Gastrocnemius medialis (tissue), 4 donors: ENCODE results near the gene PTPRN2. TPM values are rescaled to one million over a fixed set of nuclear protein-coding genes. Genes with fewer than 3 reads are reported as not detected.

Experiments
- ATAC-seq, 2 donors: fragments of 150-250 bp; one replicate each; pipeline ENCODE4 v1.9.1; 2016
- DNase-seq, 2 donors: peaks; one replicate each; pipeline ENCODE4 v3.0.0-alpha.2; 2019
- H3K27ac ChIP-seq, 4 donors: fragments of 200-600 bp; sonication (generic); 1 replicate in 1 of 4; 2 replicates in 3 of 4; pipeline ENCODE4 v1.5.1; 2016 to 2018; ENCODE audit warnings: mild to moderate bottlenecking in 2 of 4, moderate library complexity in 1 of 4
- H3K27me3 ChIP-seq, 3 donors: fragments of 200-600 bp; sonication (generic) in 2 of 3; 1 replicate in 1 of 3; 2 replicates in 2 of 3; pipeline versions ENCODE4 v1.5.1 to v1.6.0; 2016 to 2019; ENCODE audit warnings: mild to moderate bottlenecking in 1 of 3, moderate library complexity in 1 of 3
- H3K36me3 ChIP-seq, 2 donors: fragments of 200-600 bp; sonication (generic) in 1 of 2; one replicate each; pipeline ENCODE4 v1.5.1; 2017 to 2018
- H3K4me1 ChIP-seq, 2 donors: fragments of 200-600 bp; sonication (generic) in 1 of 2; one replicate each; pipeline ENCODE4 v1.5.1; 2016 to 2017; ENCODE audit warnings: mild to moderate bottlenecking in 2 of 2
- H3K4me3 ChIP-seq, 4 donors: fragments of 200-600 bp; sonication (generic) in 3 of 4; 1 replicate in 1 of 4; 2 replicates in 3 of 4; pipeline ENCODE4 v1.5.1; 2016 to 2019; ENCODE audit warnings: mild to moderate bottlenecking in 2 of 4
- H3K9me3 ChIP-seq, 3 donors: fragments of 200-600 bp; sonication (generic) in 2 of 3; 1 replicate in 1 of 3; 2 replicates in 2 of 3; pipeline ENCODE4 v1.5.1; 2016 to 2019
- POLR2A ChIP-seq, 2 donors: fragments of 450-650 bp; IDR thresholded peaks; one replicate each; pipeline ENCODE4 v1.6.1; 2017; ENCODE audit warnings: antibody characterized with exemption in 2 of 2, mild to moderate bottlenecking in 2 of 2, moderate library complexity in 2 of 2
- in situ Hi-C, 4 donors: fragments of 200-750 bp; cut with MboI; loops; one replicate each; pipeline versions ENCODE4 v1.15.0 to v1.8.0; 2017; ENCODE audit warnings: low sequenced_read_pairs in 4 of 4
- intact Hi-C: fragments of 100-400 bp; cut with DNase I; formaldehyde crosslinking; loops from one replicate; pipeline ENCODE4 v1.15.1; 2023; ENCODE audit warnings: low total_unique reads
- total RNA-seq, 4 donors: library from RNA; depleted of rRNA; stranded (reverse); fragments of >200 nt; gene quantifications; one replicate each; pipeline versions ENCODE4 v1.1.0 to v1.2.3, GENCODE V29; 2016
- TF ChIP-seq, protein P1 (sequence below), 5 experiments: fragments of 450-650 bp in 3 of 5; fragments of 200-600 bp in 2 of 5; sonication (generic) in 2 of 5; IDR thresholded peaks in 4 of 5; conservative IDR thresholded peaks in 1 of 5; 1 replicate in 4 of 5; 2 replicates in 1 of 5; pipeline ENCODE4 v1.5.1; 2016 to 2019; ENCODE audit warnings: antibody characterized with exemption in 5 of 5, mild to moderate bottlenecking in 3 of 5, moderate library complexity in 3 of 5

PTPRN2 gene
- total RNA-seq, 4 donors from 2014 or later = 0.66 to 0.85 (median 0.81) TPM

DNA sequence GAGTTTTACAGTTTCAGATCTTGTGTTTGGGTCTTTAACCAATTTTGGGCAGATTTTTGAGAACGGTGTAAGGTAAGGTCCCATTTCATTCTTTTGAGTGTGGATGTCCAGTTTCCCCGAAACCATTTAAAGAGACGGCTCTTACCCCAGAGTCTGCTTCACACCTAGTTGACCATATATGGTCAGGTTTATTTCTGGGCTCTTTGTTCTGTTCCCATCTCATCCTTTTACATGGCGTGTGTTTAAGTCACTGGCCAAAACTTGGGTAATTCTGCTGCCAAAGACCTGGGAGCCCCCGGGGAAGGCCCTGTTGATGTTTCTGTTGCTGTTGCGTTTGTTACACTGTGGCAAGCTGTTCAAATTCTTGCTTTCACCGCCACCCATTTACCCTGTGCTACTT lies 120.1 kb downstream of the PTPRN2 start:
- H3K27me3 ChIP-seq = peaks cover 0 to 2% (median 0%) of the 10 kb centered on the region in 3 donors
- TF ChIP-seq POLR2A (IDR thresholded peaks at IDR 0.05) = no peak
- TF ChIP-seq, protein P1, sequence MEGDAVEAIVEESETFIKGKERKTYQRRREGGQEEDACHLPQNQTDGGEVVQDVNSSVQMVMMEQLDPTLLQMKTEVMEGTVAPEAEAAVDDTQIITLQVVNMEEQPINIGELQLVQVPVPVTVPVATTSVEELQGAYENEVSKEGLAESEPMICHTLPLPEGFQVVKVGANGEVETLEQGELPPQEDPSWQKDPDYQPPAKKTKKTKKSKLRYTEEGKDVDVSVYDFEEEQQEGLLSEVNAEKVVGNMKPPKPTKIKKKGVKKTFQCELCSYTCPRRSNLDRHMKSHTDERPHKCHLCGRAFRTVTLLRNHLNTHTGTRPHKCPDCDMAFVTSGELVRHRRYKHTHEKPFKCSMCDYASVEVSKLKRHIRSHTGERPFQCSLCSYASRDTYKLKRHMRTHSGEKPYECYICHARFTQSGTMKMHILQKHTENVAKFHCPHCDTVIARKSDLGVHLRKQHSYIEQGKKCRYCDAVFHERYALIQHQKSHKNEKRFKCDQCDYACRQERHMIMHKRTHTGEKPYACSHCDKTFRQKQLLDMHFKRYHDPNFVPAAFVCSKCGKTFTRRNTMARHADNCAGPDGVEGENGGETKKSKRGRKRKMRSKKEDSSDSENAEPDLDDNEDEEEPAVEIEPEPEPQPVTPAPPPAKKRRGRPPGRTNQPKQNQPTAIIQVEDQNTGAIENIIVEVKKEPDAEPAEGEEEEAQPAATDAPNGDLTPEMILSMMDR (IDR thresholded peaks at IDR 0.05 in 4 of 5, conservative IDR thresholded peaks at IDR 0.05 in 1 of 5) = no peak
- no peak overlapping the region for H3K4me3 ChIP-seq
- ATAC-seq (no peak), DNase-seq (no peak)
- intact Hi-C loops = no loop called here
- H3K36me3 ChIP-seq = no peaks in the 10 kb centered on the region
- H3K4me1 ChIP-seq = no peaks in the 10 kb centered on the region
- H3K9me3 ChIP-seq = no peaks in the 10 kb centered on the region
- H3K27ac ChIP-seq = no peak overlapping the region
- in situ Hi-C loops = no loop called here

DNA sequence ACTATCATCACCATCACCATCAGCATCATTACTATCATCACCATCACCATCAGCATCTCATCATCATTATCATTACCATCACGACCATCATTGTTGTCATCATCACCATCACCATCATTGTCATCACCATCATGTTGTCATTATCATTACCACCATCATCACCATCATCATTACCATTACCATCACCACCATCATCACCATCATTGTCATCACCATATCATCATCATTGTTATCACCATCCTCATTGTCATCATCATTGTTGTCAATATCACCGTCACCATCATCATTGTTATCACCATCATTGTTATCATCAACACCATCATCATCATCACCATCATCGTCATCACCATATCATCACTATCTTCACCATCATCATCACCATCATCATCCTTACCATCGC lies 124.3 kb downstream of the PTPRN2 start:
- in situ Hi-C loops = no loop called here
- H3K4me1 ChIP-seq = no peaks in the 10 kb centered on the region
- intact Hi-C loops = no loop called here
- H3K4me3 ChIP-seq = no peak overlapping the region
- ATAC-seq = no peak
- DNase-seq = no peak
- TF ChIP-seq, protein P1 (IDR thresholded peaks at IDR 0.05 in 4 of 5, conservative IDR thresholded peaks at IDR 0.05 in 1 of 5) = no peak
- TF ChIP-seq POLR2A (IDR thresholded peaks at IDR 0.05) = no peak
- H3K27me3 ChIP-seq = peaks cover 0 to 2% (median 0%) of the 10 kb centered on the region in 3 donors
- H3K9me3 ChIP-seq = no peaks in the 10 kb centered on the region
- no peak overlapping the region for H3K27ac ChIP-seq
- H3K36me3 ChIP-seq = no peaks in the 10 kb centered on the region

DNA sequence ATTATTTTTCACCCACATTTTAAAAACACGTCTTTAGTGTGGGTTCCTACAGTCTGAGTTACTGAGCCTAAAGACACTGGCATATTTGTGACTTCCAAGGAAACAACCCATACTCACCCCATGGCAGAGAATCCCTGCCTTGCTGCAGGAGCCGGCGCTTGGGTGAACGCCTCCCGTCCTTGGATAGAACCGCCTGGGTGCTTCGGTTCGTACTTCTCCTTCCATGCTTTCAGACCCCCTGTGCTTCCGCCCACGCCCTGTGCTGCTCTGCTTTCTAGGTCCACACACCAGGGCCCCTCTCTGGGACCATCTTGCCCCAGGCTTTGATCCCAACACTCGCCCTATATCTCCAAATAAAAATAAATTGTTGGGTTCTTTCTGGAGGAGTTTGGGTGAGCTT lies 125.8 kb downstream of the PTPRN2 start:
- H3K36me3 ChIP-seq = no peaks in the 10 kb centered on the region
- ATAC-seq (no peak), DNase-seq (no peak)
- H3K27ac ChIP-seq = no peak overlapping the region
- H3K4me1 ChIP-seq = no peaks in the 10 kb centered on the region
- in situ Hi-C loops (no loop called here), intact Hi-C loops (no loop called here)
- H3K9me3 ChIP-seq = no peaks in the 10 kb centered on the region
- TF ChIP-seq, protein P1 (IDR thresholded peaks at IDR 0.05 in 4 of 5, conservative IDR thresholded peaks at IDR 0.05 in 1 of 5) = no peak
- TF ChIP-seq POLR2A (IDR thresholded peaks at IDR 0.05) = no peak
- no peak overlapping the region for H3K4me3 ChIP-seq
- no peaks in the 10 kb centered on the region for H3K27me3 ChIP-seq

DNA sequence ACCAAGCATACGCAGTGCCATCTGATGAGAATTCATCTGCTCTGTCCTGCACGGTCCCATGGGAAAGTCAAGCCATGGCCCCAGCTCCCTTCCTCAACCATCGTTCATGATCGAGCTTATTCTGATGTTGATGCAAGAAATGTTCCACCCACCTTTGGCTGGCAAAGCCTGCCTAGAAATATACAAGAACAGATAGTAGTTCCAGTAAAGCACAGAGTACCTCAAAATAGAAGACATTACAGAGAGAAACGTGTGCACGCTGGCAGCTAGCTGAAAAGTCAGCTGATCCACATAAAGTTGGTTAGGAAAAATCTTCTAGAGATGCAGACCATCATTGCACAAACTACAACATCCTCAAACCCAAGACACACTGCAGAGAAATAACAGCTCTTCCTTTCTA lies 127.0 kb downstream of the PTPRN2 start:
- DNase-seq (no peak), ATAC-seq (no peak)
- H3K4me3 ChIP-seq = no peak overlapping the region
- no peaks in the 10 kb centered on the region for H3K9me3 ChIP-seq
- intact Hi-C loops = no loop called here
- TF ChIP-seq, protein P1 (IDR thresholded peaks at IDR 0.05 in 4 of 5, conservative IDR thresholded peaks at IDR 0.05 in 1 of 5) = no peak
- TF ChIP-seq POLR2A (IDR thresholded peaks at IDR 0.05) = no peak
- in situ Hi-C loops = no loop called here
- no peaks in the 10 kb centered on the region for H3K4me1 ChIP-seq
- no peaks in the 10 kb centered on the region for H3K27me3 ChIP-seq
- no peaks in the 10 kb centered on the region for H3K36me3 ChIP-seq
- H3K27ac ChIP-seq = no peak overlapping the region

DNA sequence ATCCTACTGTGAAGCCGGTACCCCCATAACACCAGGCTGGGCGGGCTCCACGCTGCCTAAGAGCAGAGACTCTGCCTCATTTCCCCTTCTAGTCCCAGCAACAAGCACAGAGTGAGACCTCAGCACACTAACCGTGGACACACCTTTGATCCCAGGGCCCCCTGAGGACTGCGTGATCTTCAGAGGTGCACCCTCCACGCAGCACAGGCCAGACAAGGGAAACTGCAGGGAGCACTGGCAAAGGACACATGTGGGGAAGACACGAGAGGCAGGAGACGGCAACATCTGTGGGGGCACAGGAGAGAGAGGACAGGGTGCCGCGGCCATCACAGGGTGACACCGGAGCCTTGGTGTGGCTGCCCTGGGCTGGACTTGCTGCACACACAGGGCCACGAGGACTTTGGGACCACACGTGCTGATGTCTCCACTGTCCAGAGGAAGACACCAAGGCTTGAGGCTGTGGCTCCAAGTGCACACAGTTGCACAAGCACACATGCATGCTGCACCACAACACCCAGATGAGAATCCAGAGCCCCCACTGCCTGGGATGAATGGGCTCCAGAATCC lies 128.8 kb downstream of the PTPRN2 start:
- no peak overlapping the region for H3K27ac ChIP-seq
- in situ Hi-C loops (no loop called here), intact Hi-C loops (no loop called here)
- no peak overlapping the region for H3K4me3 ChIP-seq
- DNase-seq = no peak
- TF ChIP-seq, protein P1 (IDR thresholded peaks at IDR 0.05 in 4 of 5, conservative IDR thresholded peaks at IDR 0.05 in 1 of 5) = no peak
- TF ChIP-seq POLR2A (IDR thresholded peaks at IDR 0.05) = no peak
- H3K27me3 ChIP-seq = no peaks in the 10 kb centered on the region
- H3K9me3 ChIP-seq = no peaks in the 10 kb centered on the region
- H3K4me1 ChIP-seq = no peaks in the 10 kb centered on the region
- no peaks in the 10 kb centered on the region for H3K36me3 ChIP-seq
- ATAC-seq = no peak
